Keratinocyte (primary cell): ENCODE data around the gene PTPRN2.

Source experiments
- EZH2 ChIP-seq: IDR thresholded peaks from one replicate; pipeline ENCODE4 v1.6.1; 2012; ENCODE audit warnings: inconsistent platforms, mild to moderate bottlenecking, low read length, moderate library complexity
- TF ChIP-seq, protein P1 (sequence below), 3 experiments: IDR thresholded peaks in 1 of 3; conservative IDR thresholded peaks in 1 of 3; optimal IDR thresholded peaks in 1 of 3; 2 replicates in 2 of 3; 3 replicates in 1 of 3; pipeline versions ENCODE3 to v1.5.1; 2011; ENCODE audit warnings: low read length in 3 of 3, mild to moderate bottlenecking in 3 of 3, moderate library complexity in 2 of 3, control low read depth in 1 of 3, inconsistent platforms in 1 of 3; ENCODE audit not compliant: insufficient read depth in 2 of 3; ENCODE audit errors: extremely low read depth in 1 of 3

DNA sequence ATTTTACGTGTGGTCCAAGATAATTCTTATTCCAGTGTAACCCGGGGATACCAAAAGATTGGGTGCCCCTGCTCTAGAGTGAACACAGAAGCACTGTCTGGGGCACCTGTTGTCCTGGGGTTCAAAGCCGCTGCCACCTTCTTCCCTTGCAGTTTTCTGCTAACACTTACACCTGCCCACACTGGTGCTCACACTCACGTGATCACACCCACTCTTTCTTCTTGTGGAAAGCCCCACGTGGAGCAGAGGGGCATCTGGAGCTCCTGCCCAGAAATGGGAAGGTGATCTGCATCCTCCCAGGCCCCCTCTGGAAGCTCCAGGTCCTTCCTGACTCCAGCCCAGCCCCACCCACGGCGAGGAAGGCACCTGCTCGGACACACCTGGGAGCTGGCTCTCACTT lies 42.9 kb downstream of the PTPRN2 start:
- TF ChIP-seq, protein P1, sequence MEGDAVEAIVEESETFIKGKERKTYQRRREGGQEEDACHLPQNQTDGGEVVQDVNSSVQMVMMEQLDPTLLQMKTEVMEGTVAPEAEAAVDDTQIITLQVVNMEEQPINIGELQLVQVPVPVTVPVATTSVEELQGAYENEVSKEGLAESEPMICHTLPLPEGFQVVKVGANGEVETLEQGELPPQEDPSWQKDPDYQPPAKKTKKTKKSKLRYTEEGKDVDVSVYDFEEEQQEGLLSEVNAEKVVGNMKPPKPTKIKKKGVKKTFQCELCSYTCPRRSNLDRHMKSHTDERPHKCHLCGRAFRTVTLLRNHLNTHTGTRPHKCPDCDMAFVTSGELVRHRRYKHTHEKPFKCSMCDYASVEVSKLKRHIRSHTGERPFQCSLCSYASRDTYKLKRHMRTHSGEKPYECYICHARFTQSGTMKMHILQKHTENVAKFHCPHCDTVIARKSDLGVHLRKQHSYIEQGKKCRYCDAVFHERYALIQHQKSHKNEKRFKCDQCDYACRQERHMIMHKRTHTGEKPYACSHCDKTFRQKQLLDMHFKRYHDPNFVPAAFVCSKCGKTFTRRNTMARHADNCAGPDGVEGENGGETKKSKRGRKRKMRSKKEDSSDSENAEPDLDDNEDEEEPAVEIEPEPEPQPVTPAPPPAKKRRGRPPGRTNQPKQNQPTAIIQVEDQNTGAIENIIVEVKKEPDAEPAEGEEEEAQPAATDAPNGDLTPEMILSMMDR (optimal IDR thresholded peaks at IDR 0.05 in 1 of 3, IDR thresholded peaks at IDR 0.05 in 1 of 3, conservative IDR thresholded peaks at IDR 0.05 in 1 of 3; ENCODE audit: extremely low read depth in 1 of 3, insufficient read depth in 2 of 3, low read length in 3 of 3), result no peak
- TF ChIP-seq EZH2, result no peak
